Esophagus (tissue), 2 donors: ENCODE results near the gene NSG1. TPM values are rescaled to one million over a fixed set of nuclear protein-coding genes. Genes with fewer than 3 reads are reported as not detected.

Experiments
- H3K27ac ChIP-seq, 2 donors: one replicate each; pipeline ENCODE4 v1.5.1; 2013; ENCODE audit warnings: low read depth in 2 of 2, mild to moderate bottlenecking in 2 of 2, inconsistent platforms in 1 of 2, low read length in 1 of 2, moderate library complexity in 1 of 2
- H3K27me3 ChIP-seq, 2 donors: one replicate each; pipeline ENCODE4 v1.6.1; 2013; ENCODE audit warnings: low read length in 2 of 2, control low read depth in 1 of 2, mild to moderate bottlenecking in 1 of 2; ENCODE audit not compliant: insufficient read depth in 2 of 2, control insufficient read depth in 1 of 2
- H3K36me3 ChIP-seq, 2 donors: one replicate each; pipeline ENCODE4 v1.6.1; 2013; ENCODE audit warnings: low read length in 1 of 2; ENCODE audit not compliant: control insufficient read depth in 2 of 2, insufficient read depth in 2 of 2
- H3K4me1 ChIP-seq, 2 donors: one replicate each; pipeline ENCODE4 v1.6.1; 2013; ENCODE audit warnings: low read length in 1 of 2; ENCODE audit not compliant: control insufficient read depth in 2 of 2, insufficient read depth in 2 of 2
- H3K4me3 ChIP-seq, 2 donors: one replicate each; pipeline ENCODE4 v1.5.1; 2013; ENCODE audit warnings: low read length in 2 of 2, mild to moderate bottlenecking in 2 of 2, low read depth in 1 of 2, moderate library complexity in 1 of 2
- H3K9me3 ChIP-seq, 2 donors: one replicate each; pipeline ENCODE4 v1.6.1; 2013; ENCODE audit warnings: mild to moderate bottlenecking in 2 of 2, low read depth in 1 of 2, low read length in 1 of 2, moderate library complexity in 1 of 2; ENCODE audit not compliant: control insufficient read depth in 2 of 2, insufficient read depth in 1 of 2
- WGBS, 2 donors: extraction: QIAGEN DNeasy Blood & Tissue Kit; methylation state at CpG; one replicate each; pipeline ENCODE4 v1.1.7; 2013; 5-methylcytosine and 5-hydroxymethylcytosine counted together
- polyA plus RNA-seq, 2 donors: library from polyadenylated mRNA; stranded (reverse); fragments of 200-250 nt; gene quantifications; one replicate each; pipeline ENCODE4 v1.2.3, GENCODE V29; 2013
- donor health status: healthy with polysubstance abuse.
- donor health status: Bipolar disorder and iron deficiency.

Gene NSG1
- polyA plus RNA-seq, 2 donors, result 11.3 to 23.6 TPM

DNA sequence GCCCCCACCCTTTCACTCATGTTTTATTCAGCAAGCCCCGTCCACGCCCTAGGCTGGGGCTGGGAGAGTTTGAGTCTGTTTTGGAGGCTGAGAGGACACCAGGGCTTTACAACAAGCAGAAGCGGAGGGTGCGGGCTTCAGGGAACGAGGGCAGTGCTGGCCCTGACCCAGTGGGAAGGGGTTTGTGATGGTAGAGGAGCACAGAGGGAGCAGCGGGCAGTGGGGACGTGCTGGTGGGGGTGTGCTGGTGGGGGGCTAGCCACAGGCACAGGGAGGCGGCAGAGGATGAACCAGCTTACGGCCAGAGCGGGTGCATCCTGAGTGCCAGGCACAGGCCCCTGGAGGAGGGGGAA lies 26.4 kb downstream of the NSG1 start:
- peaks cover 0 to 18% of the 10 kb centered on the region in 2 donors for H3K36me3 ChIP-seq
- no peak overlapping the region for H3K4me3 ChIP-seq
- no peaks in the 10 kb centered on the region for H3K27me3 ChIP-seq
- no peak overlapping the region for H3K27ac ChIP-seq
- H3K4me1 ChIP-seq, result no peaks in the 10 kb centered on the region
- peaks cover 0 to 6% of the 10 kb centered on the region in 2 donors for H3K9me3 ChIP-seq
- 91 to 93% methylated on average over 10 of the region's 10 CpGs for WGBS, 2 donors

DNA sequence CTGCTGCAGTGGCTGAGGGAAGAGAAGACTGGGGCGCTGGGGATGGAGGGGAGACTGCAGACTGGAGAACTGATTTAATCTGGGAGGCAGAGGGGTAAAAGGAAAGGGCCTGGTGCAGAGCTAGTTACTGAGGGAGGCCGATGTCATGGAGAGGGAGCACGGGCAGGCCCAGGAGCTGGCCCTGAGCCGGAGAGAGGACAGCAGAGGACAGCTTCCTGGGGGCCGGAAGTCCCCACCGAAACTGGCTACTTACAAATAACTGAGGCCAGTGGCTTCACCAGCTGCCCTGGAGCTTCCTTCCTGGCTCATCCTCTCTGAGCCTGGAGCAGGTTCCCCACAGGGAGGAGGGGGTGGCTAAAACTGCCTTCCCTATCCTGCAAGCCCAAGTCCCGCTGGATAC lies 26.9 kb downstream of the NSG1 start:
- Histone ChIP-seq H3K27me3 (no peaks in the 10 kb centered on the region), H3K27ac (no peak overlapping the region), H3K4me1 (no peaks in the 10 kb centered on the region), H3K36me3 (peaks cover 0 to 20% of the 10 kb centered on the region in 2 donors), H3K4me3 (no peak overlapping the region), H3K9me3 (peaks cover 0 to 6% of the 10 kb centered on the region in 2 donors)
- 87 to 92% methylated on average over 7 of the region's 7 CpGs for WGBS, 2 donors

DNA sequence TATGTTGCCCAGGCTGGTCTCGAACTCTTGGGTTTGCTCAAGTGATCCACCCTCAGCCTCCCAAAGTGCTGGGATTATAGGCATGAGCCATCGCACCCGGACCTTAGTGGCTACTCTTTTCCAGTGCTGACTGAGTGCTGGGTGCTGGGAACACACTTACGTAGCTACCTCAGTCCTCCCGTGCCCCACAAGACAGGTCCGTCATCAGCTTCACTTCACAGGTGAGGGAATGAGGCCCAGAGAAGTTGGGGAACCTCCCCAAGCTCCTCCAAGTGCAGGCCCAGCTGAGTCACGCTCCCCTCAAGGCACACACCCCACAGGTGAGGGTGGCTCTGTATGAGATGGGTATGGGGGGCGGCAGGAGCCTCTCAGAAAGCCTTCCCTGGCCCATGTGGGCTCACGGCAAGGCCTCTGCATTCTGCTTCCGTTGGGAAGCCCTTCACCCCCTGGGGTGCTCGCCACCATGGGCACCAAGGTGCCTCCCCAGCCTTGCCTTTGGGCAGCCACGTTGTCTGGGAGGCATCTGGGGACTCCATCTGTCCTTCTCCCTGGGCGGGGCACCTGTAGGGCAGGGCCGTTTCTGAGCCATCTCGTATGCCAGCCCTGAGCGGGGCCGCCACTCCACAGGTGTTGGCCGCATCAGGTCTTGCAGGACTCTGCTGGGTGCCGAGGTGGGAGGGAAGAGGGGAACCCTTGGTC lies 28.4 kb downstream of the NSG1 start:
- Histone ChIP-seq H3K27ac (no peak overlapping the region), H3K36me3 (peaks cover 0 to 27% of the 10 kb centered on the region in 2 donors), H3K9me3 (peaks cover 0 to 6% of the 10 kb centered on the region in 2 donors), H3K27me3 (no peaks in the 10 kb centered on the region), H3K4me3 (no peak overlapping the region), H3K4me1 (no peaks in the 10 kb centered on the region)
- WGBS, 2 donors, result 94 to 96% methylated on average over 19 of the region's 19 CpGs

- H3K4me3 ChIP-seq, result no peak overlapping the region
- peaks cover 0 to 6% of the 10 kb centered on the region in 2 donors for H3K9me3 ChIP-seq
- peaks cover 4 to 29% of the 10 kb centered on the region in 2 donors for H3K36me3 ChIP-seq
- no peaks in the 10 kb centered on the region for H3K27me3 ChIP-seq
- H3K27ac ChIP-seq, result no peak overlapping the region
- no peaks in the 10 kb centered on the region for H3K4me1 ChIP-seq
- WGBS, 2 donors, result 89 to 91% methylated on average over 27 of the region's 27 CpGs
Measured at GRCh38 chr4:4415806-4416805, 29.2 kb downstream of the NSG1 start.

DNA sequence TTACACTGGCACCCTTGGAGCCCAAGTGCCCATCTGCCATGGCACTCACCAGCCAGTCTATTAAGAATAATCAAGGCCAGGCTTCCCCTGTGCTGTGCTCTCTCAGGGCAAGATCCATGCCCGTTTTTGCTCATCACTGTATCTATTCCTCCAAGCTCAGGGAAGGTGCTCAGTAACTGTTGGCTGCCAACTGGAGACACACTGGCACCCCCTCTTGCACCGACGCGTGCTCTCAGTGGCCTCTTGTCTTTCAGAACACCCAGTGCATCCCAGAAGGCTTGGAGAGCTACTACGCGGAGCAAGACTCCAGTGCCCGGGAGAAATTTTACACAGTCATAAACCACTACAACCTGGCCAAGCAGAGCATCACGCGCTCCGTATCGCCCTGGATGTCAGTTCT lies 30.1 kb downstream of the NSG1 start:
- Histone ChIP-seq H3K27ac (no peak overlapping the region), H3K27me3 (no peaks in the 10 kb centered on the region), H3K9me3 (peaks cover 0 to 6% of the 10 kb centered on the region in 2 donors), H3K4me1 (no peaks in the 10 kb centered on the region), H3K4me3 (no peak overlapping the region), H3K36me3 (peaks cover 4 to 29% of the 10 kb centered on the region in 2 donors)
- WGBS, 2 donors, result 91 to 97% methylated on average over 11 of the region's 11 CpGs

- WGBS, 2 donors, result 68% methylated on average over 7 of the region's 7 CpGs
- no peaks in the 10 kb centered on the region for H3K27me3 ChIP-seq
- H3K4me1 ChIP-seq, result no peaks in the 10 kb centered on the region
- peaks cover 4 to 30% of the 10 kb centered on the region in 2 donors for H3K36me3 ChIP-seq
- H3K4me3 ChIP-seq, result no peak overlapping the region
- H3K9me3 ChIP-seq, result peaks cover 0 to 6% of the 10 kb centered on the region in 2 donors
- no peak overlapping the region for H3K27ac ChIP-seq
Measured at GRCh38 chr4:4417886-4418285, 31.0 kb downstream of the NSG1 start.

DNA sequence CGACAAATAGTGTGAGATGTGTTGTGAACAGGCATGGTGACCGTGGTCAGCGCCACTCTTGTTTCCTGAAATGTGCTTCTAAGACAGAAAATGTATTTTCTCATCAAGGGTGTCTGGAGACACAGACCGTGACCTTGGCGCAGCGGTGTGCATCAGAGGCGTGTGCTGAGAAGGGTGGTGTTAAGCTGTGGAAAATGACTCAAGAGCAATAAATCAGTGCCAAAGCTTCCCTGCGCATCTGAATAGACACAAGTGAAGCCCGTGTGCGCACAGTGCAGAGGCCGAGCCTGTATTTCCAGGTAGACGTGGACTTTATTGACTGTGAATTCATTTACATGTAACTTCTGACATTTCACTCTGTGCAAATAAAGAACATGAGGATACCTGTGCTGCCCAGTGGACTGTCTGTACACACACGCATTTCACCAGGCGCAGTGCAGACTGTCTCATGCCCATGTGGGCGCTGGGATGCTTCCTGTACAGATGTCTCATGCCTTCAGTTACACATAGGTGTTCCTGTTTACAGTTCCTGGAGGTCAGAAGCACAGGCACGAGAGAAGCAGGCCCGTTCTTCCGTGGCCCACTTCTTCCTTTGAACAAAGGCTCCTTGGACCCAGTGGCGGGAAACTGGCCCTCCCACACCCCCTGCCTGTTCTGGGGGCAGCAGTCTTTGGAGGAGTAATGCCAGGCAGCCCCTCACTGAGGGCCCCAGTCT lies 31.9 kb downstream of the NSG1 start:
- no peak overlapping the region for H3K4me3 ChIP-seq
- 77 to 81% methylated on average over 19 of the region's 19 CpGs for WGBS, 2 donors

GRCh38 chr4:4419896-4420295 lies 33.0 kb downstream of the NSG1 start:
- H3K27me3 ChIP-seq, result no peaks in the 10 kb centered on the region
- peaks cover 4 to 44% of the 10 kb centered on the region in 2 donors for H3K36me3 ChIP-seq
- 94% methylated on average over 12 of the region's 12 CpGs for WGBS, 2 donors
- H3K4me1 ChIP-seq, result no peaks in the 10 kb centered on the region
- no peak overlapping the region for H3K4me3 ChIP-seq
- H3K9me3 ChIP-seq, result peaks cover 0 to 6% of the 10 kb centered on the region in 2 donors
- no peak overlapping the region for H3K27ac ChIP-seq

More for the DNA sequence above, 31.9 kb downstream of the NSG1 start:
- H3K36me3 ChIP-seq, result peaks cover 4 to 38% of the 10 kb centered on the region in 2 donors
- no peaks in the 10 kb centered on the region for H3K4me1 ChIP-seq
- peaks cover 0 to 6% of the 10 kb centered on the region in 2 donors for H3K9me3 ChIP-seq
- no peak overlapping the region for H3K27ac ChIP-seq
- no peaks in the 10 kb centered on the region for H3K27me3 ChIP-seq

GRCh38 chr4:4420421-4420820 lies 33.5 kb downstream of the NSG1 start:
- Histone ChIP-seq H3K4me3 (no peak overlapping the region), H3K4me1 (no peaks in the 10 kb centered on the region), H3K27me3 (no peaks in the 10 kb centered on the region), H3K36me3 (peaks cover 4 to 44% of the 10 kb centered on the region in 2 donors), H3K9me3 (peaks cover 0 to 6% of the 10 kb centered on the region in 2 donors), H3K27ac (no peak overlapping the region)
- 91 to 95% methylated on average over 12 of the region's 12 CpGs for WGBS, 2 donors
